MM.1S (cell line): ENCODE measurements around the gene DNAH5.

ENCODE experiments used
- CTCF ChIP-seq: fragments of 300-600 bp; sonication (generic); IDR thresholded peaks from 2 replicates; pipeline ENCODE4 v1.5.1; 2016; ENCODE audit warnings: antibody characterized with exemption, low read length, mixed read lengths
- EZH2 ChIP-seq: fragments of 300-600 bp; sonication (generic); optimal IDR thresholded peaks from 2 replicates; pipeline ENCODE3; 2017; ENCODE audit warnings: low read depth, mild to moderate bottlenecking, antibody characterized with exemption, low read length, mixed read lengths
- EZH2phosphoT487 ChIP-seq: fragments of 300-600 bp; sonication (generic); IDR thresholded peaks from 2 replicates; pipeline ENCODE4 v1.6.1; 2018; ENCODE audit warnings: antibody characterized with exemption, low read length

GRCh38 chr5:13676531-13676930 is 268.0 kb downstream of the DNAH5 start:
- TF ChIP-seq CTCF: no peak
- no peak for TF ChIP-seq EZH2
- TF ChIP-seq EZH2phosphoT487: no peak
